Suprapubic skin (tissue), 4 donors: ENCODE data around the gene CACNA1D.

Experiments
- EP300 ChIP-seq: sonication (generic); formaldehyde crosslinking; IDR thresholded peaks from one replicate; pipeline ENCODE4 v1.6.1; 2017; ENCODE audit warnings: antibody characterized with exemption
- POLR2A ChIP-seq, 2 donors: fragments of 450-650 bp; IDR thresholded peaks; one replicate each; pipeline ENCODE4 v1.6.1; 2017; ENCODE audit warnings: antibody characterized with exemption in 2 of 2, mild to moderate bottlenecking in 2 of 2, moderate library complexity in 2 of 2
- POLR2AphosphoS5 ChIP-seq, 3 donors: sonication (generic); formaldehyde crosslinking; IDR thresholded peaks; one replicate each; pipeline ENCODE4 v1.6.1; 2017; ENCODE audit warnings: antibody characterized with exemption in 3 of 3
- TF ChIP-seq, protein P1 (sequence below), 2 donors: fragments of 200-600 bp in 1 of 2; fragments of 450-650 bp in 1 of 2; sonication (generic) in 1 of 2; IDR thresholded peaks; one replicate each; pipeline ENCODE4 v1.5.1; 2016 to 2019; ENCODE audit warnings: antibody characterized with exemption in 2 of 2, mild to moderate bottlenecking in 1 of 2, moderate library complexity in 1 of 2

DNA sequence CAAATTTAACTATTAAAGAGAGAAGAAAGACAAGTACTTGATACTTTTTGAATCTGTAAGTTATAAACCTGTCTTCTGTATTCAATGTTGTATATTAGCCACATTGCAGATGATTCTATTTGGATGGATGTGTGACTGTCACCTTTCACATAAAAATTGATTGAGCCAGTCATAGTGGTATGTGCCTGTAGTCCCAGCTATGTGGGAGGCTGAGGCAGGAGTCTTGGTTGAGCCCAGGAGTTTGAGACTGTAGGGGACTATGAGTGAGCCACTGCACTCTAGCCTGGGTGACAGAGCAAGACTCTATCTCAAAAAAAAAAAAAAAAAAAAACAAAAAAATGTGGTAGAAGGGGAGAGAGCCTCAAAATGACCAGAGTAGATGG, 12.3 kb downstream of the CACNA1D start:
- TF ChIP-seq EP300 (no peak), POLR2A (IDR thresholded peaks at IDR 0.05) (no peak), POLR2AphosphoS5 (IDR thresholded peaks at IDR 0.05) (no peak)
- TF ChIP-seq, protein P1, sequence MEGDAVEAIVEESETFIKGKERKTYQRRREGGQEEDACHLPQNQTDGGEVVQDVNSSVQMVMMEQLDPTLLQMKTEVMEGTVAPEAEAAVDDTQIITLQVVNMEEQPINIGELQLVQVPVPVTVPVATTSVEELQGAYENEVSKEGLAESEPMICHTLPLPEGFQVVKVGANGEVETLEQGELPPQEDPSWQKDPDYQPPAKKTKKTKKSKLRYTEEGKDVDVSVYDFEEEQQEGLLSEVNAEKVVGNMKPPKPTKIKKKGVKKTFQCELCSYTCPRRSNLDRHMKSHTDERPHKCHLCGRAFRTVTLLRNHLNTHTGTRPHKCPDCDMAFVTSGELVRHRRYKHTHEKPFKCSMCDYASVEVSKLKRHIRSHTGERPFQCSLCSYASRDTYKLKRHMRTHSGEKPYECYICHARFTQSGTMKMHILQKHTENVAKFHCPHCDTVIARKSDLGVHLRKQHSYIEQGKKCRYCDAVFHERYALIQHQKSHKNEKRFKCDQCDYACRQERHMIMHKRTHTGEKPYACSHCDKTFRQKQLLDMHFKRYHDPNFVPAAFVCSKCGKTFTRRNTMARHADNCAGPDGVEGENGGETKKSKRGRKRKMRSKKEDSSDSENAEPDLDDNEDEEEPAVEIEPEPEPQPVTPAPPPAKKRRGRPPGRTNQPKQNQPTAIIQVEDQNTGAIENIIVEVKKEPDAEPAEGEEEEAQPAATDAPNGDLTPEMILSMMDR (IDR thresholded peaks at IDR 0.05): no peak
